Fibroblast of villous mesenchyme (primary cell): ENCODE results near the gene TTC13. TPM values are rescaled to one million over a fixed set of nuclear protein-coding genes. Genes with fewer than 3 reads are reported as not detected.

ENCODE experiments used
- DNase-seq: peaks from one replicate; pipeline ENCODE4 v3.0.0-alpha.2; 2010; ENCODE audit warnings: low read depth
- H3K4me3 ChIP-seq: 2 replicates; pipeline ENCODE4 v1.5.1; 2011; ENCODE audit warnings: low read depth, mild to moderate bottlenecking, low read length
- total RNA-seq: library from RNA; depleted of rRNA; stranded (reverse); fragments of >200 nt; gene quantifications from 2 replicates; pipeline ENCODE4 v1.2.3, GENCODE V29; 2012
- TF ChIP-seq, protein P1 (sequence below): IDR thresholded peaks from 2 replicates; pipeline ENCODE4 v1.5.1; 2012; ENCODE audit warnings: low read depth, mild to moderate bottlenecking, low read length; ENCODE audit not compliant: insufficient read depth

The TTC13 gene
- total RNA-seq, 1 donor = 18.6 TPM

DNA sequence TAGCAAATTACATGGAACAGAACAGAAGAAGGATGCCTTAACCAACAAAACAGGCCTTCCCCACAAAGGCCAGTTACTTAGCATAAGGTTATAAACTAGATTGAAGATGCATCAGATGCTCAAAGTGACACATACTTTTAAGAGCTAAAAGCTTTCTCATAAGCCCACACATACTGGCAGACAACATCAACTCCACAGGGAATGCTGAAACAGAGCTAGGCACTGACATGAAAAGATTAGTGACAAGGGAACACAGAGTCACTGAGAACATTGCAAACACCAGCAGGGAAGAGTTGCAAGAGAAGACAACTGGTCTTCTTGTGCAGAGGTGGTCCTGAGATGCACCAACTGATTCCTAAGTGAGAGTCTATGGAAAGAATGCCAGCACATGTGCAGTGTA, 6.9 kb downstream of the TTC13 start:
- DNase-seq = no peak
- H3K4me3 ChIP-seq = no peak overlapping the region
- TF ChIP-seq, protein P1, sequence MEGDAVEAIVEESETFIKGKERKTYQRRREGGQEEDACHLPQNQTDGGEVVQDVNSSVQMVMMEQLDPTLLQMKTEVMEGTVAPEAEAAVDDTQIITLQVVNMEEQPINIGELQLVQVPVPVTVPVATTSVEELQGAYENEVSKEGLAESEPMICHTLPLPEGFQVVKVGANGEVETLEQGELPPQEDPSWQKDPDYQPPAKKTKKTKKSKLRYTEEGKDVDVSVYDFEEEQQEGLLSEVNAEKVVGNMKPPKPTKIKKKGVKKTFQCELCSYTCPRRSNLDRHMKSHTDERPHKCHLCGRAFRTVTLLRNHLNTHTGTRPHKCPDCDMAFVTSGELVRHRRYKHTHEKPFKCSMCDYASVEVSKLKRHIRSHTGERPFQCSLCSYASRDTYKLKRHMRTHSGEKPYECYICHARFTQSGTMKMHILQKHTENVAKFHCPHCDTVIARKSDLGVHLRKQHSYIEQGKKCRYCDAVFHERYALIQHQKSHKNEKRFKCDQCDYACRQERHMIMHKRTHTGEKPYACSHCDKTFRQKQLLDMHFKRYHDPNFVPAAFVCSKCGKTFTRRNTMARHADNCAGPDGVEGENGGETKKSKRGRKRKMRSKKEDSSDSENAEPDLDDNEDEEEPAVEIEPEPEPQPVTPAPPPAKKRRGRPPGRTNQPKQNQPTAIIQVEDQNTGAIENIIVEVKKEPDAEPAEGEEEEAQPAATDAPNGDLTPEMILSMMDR = no peak

DNA sequence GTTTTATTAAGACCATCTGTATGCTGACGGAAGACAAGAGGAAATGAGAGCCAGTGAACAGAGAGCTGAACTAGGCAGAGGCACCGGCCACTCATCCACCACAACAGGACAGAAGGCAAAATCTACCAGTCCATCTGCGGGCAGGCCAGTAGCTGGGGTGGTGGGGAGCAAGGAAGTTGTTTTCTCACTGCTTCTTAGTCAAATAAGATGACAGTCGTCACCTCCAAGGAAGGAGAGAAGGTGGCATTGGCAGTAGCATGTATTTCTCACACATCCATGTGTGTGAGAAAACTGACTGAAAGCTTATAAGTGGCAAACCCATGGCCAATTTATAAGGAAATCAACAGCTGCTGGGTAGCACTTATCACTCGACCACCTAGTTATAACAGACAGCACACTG, 8.2 kb downstream of the TTC13 start:
- TF ChIP-seq, protein P1 = no peak
- H3K4me3 ChIP-seq = no peak overlapping the region
- DNase-seq = no peak

DNA sequence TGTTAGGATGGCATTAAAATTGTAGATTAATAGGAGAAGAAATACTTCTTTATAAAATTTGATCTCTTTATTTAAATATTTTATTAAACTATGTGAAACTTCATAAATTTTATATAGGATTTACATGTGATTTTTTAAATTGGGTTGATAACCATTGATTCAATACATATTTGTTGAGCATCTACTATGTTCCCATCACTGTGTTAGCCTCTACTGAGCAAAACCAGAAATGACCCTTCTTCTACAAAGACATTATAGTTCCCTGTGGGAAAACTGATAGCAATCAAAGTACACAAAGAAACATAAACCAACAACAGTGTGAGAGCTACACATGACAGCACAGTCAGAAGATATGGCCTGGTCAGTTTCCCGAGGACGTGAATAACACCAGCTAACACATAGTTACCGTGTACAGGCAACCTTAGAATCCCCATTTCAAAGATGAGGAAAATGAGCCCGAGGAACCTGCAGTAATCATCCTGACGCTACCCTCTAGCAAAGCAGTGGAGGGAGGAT, 12.2 kb downstream of the TTC13 start:
- TF ChIP-seq, protein P1 = no peak
- no peak overlapping the region for H3K4me3 ChIP-seq
- no peak for DNase-seq

DNA sequence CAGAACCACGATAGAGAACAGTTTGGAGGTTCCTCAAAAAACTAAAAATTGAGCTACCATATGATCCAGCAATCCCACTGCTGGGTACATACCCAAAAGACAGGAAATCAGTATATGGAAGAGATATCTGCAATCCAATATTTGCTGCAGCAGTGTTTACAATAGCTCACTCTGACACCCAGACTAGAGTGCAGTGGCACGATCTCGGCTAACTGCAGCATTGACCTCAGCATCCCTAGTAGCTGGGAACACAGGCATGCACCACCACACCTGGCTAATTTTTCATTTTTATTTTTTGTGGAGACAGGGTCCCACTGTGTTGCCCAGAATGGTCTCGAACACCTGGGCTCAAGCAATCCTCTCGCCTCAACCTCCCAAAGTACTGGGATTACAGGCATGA, 13.1 kb downstream of the TTC13 start:
- TF ChIP-seq, protein P1 = no peak
- no peak for DNase-seq
- no peak overlapping the region for H3K4me3 ChIP-seq

GRCh38 chr1:230964896-230965295, 13.8 kb downstream of the TTC13 start:
- no peak for DNase-seq
- H3K4me3 ChIP-seq = no peak overlapping the region
- TF ChIP-seq, protein P1 = no peak

DNA sequence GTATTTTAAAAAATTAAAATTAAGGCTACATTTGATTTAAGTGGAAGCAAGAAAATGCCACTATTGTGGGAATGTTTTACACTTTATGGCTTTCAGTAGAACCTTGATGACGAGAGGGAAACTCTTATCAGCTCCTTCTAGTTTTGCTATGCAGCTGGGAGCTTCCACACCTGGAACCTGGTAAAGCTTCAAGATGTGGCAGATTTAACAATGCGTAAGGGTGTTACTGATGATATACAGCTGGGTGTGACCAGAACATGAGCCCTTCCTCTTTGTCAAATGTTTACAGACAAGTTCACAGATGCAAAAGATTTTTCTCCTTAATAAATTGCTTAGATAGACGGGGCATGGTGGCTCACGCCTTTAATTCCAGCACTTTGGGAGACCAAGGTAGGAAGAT, 20.3 kb downstream of the TTC13 start:
- TF ChIP-seq, protein P1 = no peak
- H3K4me3 ChIP-seq = no peak overlapping the region
- no peak for DNase-seq

DNA sequence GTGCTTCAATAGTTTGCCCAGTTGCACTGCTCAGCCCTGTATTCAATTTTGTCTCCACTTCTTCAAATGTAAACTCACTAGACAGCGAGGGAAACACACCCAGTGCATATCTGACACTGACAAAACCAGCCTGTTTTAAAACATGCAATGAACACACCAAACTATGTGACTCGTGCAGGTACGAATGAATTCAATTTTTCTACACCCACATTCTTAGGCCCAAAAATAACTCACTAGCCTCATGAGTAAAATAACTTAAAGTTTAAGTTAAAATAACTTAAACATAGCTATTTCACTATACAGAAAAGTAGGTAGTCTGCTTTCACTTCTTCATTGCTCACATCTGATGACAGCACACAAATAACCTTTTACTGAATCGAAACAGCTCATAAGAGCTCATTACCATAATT, 21.1 kb downstream of the TTC13 start:
- DNase-seq = no peak
- no peak overlapping the region for H3K4me3 ChIP-seq
- TF ChIP-seq, protein P1 = no peak
